A673 (cell line): Measurements from ENCODE around the gene LTO1.

Source experiments
- EZH2 ChIP-seq: fragments of 200-600 bp; sonication (generic); IDR thresholded peaks from 2 replicates; pipeline ENCODE4 v1.6.1; 2017; ENCODE audit warnings: borderline replicate concordance, low read depth, mild to moderate bottlenecking, mixed read lengths, antibody characterized with exemption, low read length; ENCODE audit not compliant: poor library complexity, severe bottlenecking
- TF ChIP-seq, protein P1 (sequence below): fragments of 300-800, 200-600 bp; sonication (generic); conservative IDR thresholded peaks from 2 replicates; pipeline ENCODE4 v1.5.1; 2017; ENCODE audit warnings: low read depth, mild to moderate bottlenecking, antibody characterized with exemption, low read length, moderate library complexity, mixed read lengths

DNA sequence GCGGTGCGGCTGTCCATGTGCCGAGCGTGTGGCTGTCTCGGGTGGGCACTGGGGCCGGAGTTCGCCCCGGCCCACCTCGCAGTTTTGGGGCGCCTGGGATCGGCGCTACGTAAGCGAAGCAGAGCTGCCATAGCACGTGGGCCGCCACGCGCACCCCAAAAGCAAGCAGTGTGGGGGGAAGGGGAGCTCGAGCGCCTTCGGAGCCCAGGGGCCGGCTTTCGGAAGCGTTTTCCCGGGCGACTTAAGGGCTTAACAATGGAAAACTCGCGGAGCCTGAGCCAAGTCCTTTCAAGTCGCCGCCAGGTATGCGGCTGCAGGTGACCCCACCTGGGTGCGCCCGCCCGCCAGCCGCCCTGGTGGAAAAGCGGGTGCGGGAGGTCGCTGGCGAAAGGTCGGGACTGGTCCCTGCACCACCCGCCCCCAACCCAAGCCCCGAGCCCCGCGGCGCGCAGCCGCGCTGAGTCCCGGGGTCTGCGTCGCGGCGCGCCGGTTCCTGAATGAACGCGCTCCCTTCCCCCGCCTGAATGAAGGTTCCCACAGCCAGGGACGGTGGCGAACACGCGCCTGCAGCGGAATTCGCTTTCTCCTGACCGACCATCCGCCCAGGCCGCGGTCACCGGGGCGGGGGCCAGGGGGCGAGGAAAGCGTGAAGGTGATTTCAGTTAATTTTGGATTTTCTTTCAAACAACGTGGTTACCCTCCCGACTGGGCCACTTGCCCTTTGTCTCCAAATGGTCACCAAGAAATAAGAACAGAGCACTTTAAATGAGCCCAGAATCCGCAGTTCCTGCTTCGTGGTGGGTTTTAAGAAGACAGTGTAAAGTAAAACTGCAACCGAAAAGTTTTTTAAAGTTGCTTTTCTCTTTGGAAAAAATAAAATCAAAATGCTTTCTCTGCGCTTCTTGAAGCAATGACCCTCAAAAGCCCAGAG lies 36.9 kb downstream of the LTO1 start:
- TF ChIP-seq, protein P1, sequence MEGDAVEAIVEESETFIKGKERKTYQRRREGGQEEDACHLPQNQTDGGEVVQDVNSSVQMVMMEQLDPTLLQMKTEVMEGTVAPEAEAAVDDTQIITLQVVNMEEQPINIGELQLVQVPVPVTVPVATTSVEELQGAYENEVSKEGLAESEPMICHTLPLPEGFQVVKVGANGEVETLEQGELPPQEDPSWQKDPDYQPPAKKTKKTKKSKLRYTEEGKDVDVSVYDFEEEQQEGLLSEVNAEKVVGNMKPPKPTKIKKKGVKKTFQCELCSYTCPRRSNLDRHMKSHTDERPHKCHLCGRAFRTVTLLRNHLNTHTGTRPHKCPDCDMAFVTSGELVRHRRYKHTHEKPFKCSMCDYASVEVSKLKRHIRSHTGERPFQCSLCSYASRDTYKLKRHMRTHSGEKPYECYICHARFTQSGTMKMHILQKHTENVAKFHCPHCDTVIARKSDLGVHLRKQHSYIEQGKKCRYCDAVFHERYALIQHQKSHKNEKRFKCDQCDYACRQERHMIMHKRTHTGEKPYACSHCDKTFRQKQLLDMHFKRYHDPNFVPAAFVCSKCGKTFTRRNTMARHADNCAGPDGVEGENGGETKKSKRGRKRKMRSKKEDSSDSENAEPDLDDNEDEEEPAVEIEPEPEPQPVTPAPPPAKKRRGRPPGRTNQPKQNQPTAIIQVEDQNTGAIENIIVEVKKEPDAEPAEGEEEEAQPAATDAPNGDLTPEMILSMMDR = no peak
- TF ChIP-seq EZH2 = no peak
